Measurements from ENCODE around the gene PLCXD1. TPM values are rescaled to one million over a fixed set of nuclear protein-coding genes. Genes with fewer than 3 reads are reported as not detected.

The PLCXD1 gene
- total and polyA plus RNA-seq, 2 experiments from 2014 or later = 48.7 to 112 TPM

DNA sequence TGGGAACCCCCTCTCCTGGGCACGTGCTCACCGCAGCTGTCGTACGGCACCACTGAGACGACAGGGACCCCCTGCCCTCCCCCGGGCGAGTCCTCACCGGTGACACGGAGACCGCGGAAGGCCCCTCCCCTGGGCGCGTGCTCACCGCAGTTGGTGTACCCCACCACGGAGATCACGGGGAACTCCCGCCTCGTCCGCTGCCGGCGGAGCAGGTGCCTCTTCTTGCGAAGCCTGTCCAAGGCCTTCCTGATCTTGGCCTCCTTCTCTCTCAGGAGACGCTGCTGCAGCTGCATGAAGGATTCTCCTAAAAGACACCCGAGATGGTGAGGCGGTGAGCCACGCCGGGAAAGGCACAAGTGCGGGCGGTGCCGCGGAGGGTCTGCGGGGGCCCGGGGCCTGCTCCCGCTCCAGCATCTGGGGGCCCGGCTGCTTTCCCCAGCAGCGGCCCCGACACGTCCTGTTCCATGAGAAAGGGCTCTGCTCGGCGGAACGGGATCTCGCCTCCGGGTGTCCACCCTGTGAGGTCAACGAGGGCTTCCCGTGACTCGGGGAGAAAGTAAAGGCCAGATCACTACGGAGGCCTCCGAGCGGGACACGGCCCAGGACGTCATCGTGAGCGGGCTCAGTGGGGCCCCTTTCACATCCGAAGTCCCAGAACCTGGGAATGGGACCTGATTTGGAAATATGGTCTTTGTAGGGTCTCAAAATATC is 31.6 kb downstream of the PLCXD1 start:
- DNase-seq (ENCODE audit: low spot score) (no peak), ATAC-seq (no peak)

More for the DNA sequence above, 31.6 kb downstream of the PLCXD1 start:
- H2AFZ ChIP-seq = no peak overlapping the region
- peaks cover 10% of the 10 kb centered on the region; the same call in 1 of the 2 replicates for H3F3A ChIP-seq (replicated peaks; ENCODE audit: low read depth)
- H3K4me1 ChIP-seq (ENCODE audit: insufficient read depth) = no peaks in the 10 kb centered on the region
- no peak overlapping the region for H3K4me2 ChIP-seq
- Mint-ChIP-seq H3K36me3 (ENCODE audit: low read depth) (peaks cover 55% of the 10 kb centered on the region), H3K27me3 (ENCODE audit: insufficient read depth, low read depth, poor library complexity) (peaks cover 18% of the 10 kb centered on the region), H3K27ac (no peak overlapping the region), H3K4me3 (no peak overlapping the region), H3K4me1 (no peaks in the 10 kb centered on the region; the same call in 2 of the 3 replicates), H3K9me3 (peaks cover 3% of the 10 kb centered on the region; the same call in 1 of the 3 replicates)
- 0 out of 2 replicates have a peak, but pooled peaks cover 9% of the 10 kb centered on the region for H3K79me2 ChIP-seq (replicated peaks; ENCODE audit: insufficient read depth)
- no peaks in the 10 kb centered on the region for H3K27me3 ChIP-seq (ENCODE audit: insufficient read depth)
- TF ChIP-seq, protein P1, sequence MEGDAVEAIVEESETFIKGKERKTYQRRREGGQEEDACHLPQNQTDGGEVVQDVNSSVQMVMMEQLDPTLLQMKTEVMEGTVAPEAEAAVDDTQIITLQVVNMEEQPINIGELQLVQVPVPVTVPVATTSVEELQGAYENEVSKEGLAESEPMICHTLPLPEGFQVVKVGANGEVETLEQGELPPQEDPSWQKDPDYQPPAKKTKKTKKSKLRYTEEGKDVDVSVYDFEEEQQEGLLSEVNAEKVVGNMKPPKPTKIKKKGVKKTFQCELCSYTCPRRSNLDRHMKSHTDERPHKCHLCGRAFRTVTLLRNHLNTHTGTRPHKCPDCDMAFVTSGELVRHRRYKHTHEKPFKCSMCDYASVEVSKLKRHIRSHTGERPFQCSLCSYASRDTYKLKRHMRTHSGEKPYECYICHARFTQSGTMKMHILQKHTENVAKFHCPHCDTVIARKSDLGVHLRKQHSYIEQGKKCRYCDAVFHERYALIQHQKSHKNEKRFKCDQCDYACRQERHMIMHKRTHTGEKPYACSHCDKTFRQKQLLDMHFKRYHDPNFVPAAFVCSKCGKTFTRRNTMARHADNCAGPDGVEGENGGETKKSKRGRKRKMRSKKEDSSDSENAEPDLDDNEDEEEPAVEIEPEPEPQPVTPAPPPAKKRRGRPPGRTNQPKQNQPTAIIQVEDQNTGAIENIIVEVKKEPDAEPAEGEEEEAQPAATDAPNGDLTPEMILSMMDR (conservative IDR thresholded peaks at IDR 0.05; ENCODE audit: low read depth in 2 of 2) = no peak
- TF ChIP-seq NANOG (IDR thresholded peaks at IDR 0.05; ENCODE audit: borderline replicate concordance) (no peak), EZH2phosphoT487 (IDR thresholded peaks at IDR 0.05; ENCODE audit: unreplicated experiment) (no peak), ZNF462 (CRISPR knock-in tag; IDR thresholded peaks at IDR 0.05) (no peak), STAT1 (IDR thresholded peaks at IDR 0.05; ENCODE audit: unreplicated experiment) (no peak), ZNF331 (CRISPR knock-in tag; IDR thresholded peaks at IDR 0.05; ENCODE audit: low read depth) (no peak), POLR2AphosphoS5 (IDR thresholded peaks at IDR 0.05; ENCODE audit: low read depth) (no peak), JUNB (IDR thresholded peaks at IDR 0.05; ENCODE audit: unreplicated experiment) (no peak), CREB1 (CRISPR knock-in tag; IDR thresholded peaks at IDR 0.05; ENCODE audit: low read depth) (no peak)
- TF ChIP-seq, protein P2, sequence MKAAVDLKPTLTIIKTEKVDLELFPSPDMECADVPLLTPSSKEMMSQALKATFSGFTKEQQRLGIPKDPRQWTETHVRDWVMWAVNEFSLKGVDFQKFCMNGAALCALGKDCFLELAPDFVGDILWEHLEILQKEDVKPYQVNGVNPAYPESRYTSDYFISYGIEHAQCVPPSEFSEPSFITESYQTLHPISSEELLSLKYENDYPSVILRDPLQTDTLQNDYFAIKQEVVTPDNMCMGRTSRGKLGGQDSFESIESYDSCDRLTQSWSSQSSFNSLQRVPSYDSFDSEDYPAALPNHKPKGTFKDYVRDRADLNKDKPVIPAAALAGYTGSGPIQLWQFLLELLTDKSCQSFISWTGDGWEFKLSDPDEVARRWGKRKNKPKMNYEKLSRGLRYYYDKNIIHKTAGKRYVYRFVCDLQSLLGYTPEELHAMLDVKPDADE (IDR thresholded peaks at IDR 0.05) = no peak
- no peak overlapping the region; the same call in 1 of the 2 replicates for H3K27ac ChIP-seq (ENCODE audit: low read depth)
- H4K20me1 ChIP-seq (replicated peaks; ENCODE audit: insufficient read depth) = peaks cover 6% of the 10 kb centered on the region
- H3K4me3 ChIP-seq = no peak overlapping the region
- H3K9me2 ChIP-seq (ENCODE audit: insufficient read depth) = no peaks in the 10 kb centered on the region
- H3K36me3 ChIP-seq (ENCODE audit: insufficient read depth) = peaks cover 11% of the 10 kb centered on the region
